SK-N-SH (cell line): Measurements from ENCODE around the gene OR7G3. TPM values are rescaled to one million over a fixed set of nuclear protein-coding genes. Genes with fewer than 3 reads are reported as not detected.

Experiments used
- CTCF ChIA-PET: fragments of 300-600, 350-600 bp; formaldehyde crosslinking; extraction: SDS; loops from one replicate; lab custom pipeline; 2021; lab: Yijun Ruan, JAX
- POLR2A ChIA-PET: fragments of 350-600 bp; sonication (Branson Sonifier 250); formaldehyde crosslinking; extraction: SDS; loops from one replicate; lab custom pipeline; 2020; ENCODE audit warnings: antibody characterized with exemption, inconsistent platforms; lab: Yijun Ruan, JAX
- DNase-seq: peaks from one replicate; pipeline ENCODE4 v3.0.0; 2012
- H2AFZ ChIP-seq: fragments of 200-600 bp; sonication (generic); 2 replicates; pipeline ENCODE4 v1.8.1; 2016; ENCODE audit warnings: antibody characterized with exemption, mild to moderate bottlenecking, low read depth
- H3F3A ChIP-seq: fragments of 200-600 bp; sonication (generic); replicated peaks from 2 replicates; pipeline ENCODE3; 2016; ENCODE audit warnings: antibody characterized with exemption, mild to moderate bottlenecking; ENCODE audit not compliant: insufficient read depth
- H3K27ac ChIP-seq, 2 experiments: fragments of 200-500 bp in 1 of 2; fragments of 200-600 bp in 1 of 2; sonication (Bioruptor generic) in 1 of 2; sonication (generic), shearing (Covaris generic) in 1 of 2; 2 replicates each; pipeline versions ENCODE4 v1.5.1 to v1.6.1; 2014 to 2016; ENCODE audit warnings: low read depth in 2 of 2, inconsistent platforms in 1 of 2, low read length in 1 of 2, mild to moderate bottlenecking in 1 of 2, mixed read lengths in 1 of 2
- H3K27me3 ChIP-seq: fragments of 200-600 bp; sonication (generic), shearing (Covaris generic); 2 replicates; pipeline ENCODE4 v1.6.1; 2016; ENCODE audit warnings: mixed run types; ENCODE audit not compliant: insufficient read depth
- H3K36me3 ChIP-seq, 2 experiments: fragments of 200-500 bp in 1 of 2; fragments of 200-600 bp in 1 of 2; sonication (Bioruptor generic) in 1 of 2; sonication (generic) in 1 of 2; replicated peaks in 1 of 2; 2 replicates each; pipeline versions ENCODE3 to v1.5.1; 2014 to 2016; ENCODE audit warnings: low read length in 1 of 2, mild to moderate bottlenecking in 1 of 2; ENCODE audit not compliant: insufficient read depth in 2 of 2, control insufficient read depth in 1 of 2
- H3K4me1 ChIP-seq, 2 experiments: fragments of 200-500 bp in 1 of 2; fragments of 200-600 bp in 1 of 2; sonication (Bioruptor generic) in 1 of 2; sonication (generic), shearing (Covaris generic) in 1 of 2; 2 replicates each; pipeline versions ENCODE4 v1.5.1 to v1.6.1; 2014 to 2016; ENCODE audit warnings: low read depth in 1 of 2, low read length in 1 of 2, mixed run types in 1 of 2; ENCODE audit not compliant: insufficient read depth in 2 of 2, control insufficient read depth in 1 of 2
- H3K4me2 ChIP-seq: fragments of 200-600 bp; sonication (generic), shearing (Covaris generic); 2 replicates; pipeline ENCODE4 v1.6.1; 2017; ENCODE audit warnings: mixed run types
- H3K4me3 ChIP-seq, 2 experiments: fragments of 200-500 bp in 1 of 2; fragments of 200-600 bp in 1 of 2; sonication (Bioruptor generic) in 1 of 2; sonication (generic), shearing (Covaris generic) in 1 of 2; 2 replicates each; pipeline versions ENCODE4 v1.5.1 to v1.8.1; 2014 to 2016; ENCODE audit warnings: low read depth in 2 of 2, inconsistent platforms in 1 of 2, low read length in 1 of 2, mild to moderate bottlenecking in 1 of 2, mixed read lengths in 1 of 2, moderate library complexity in 1 of 2
- H3K79me2 ChIP-seq: fragments of 200-600 bp; sonication (generic); 2 replicates; pipeline ENCODE4 v1.8.1; 2017; ENCODE audit warnings: mild to moderate bottlenecking; ENCODE audit not compliant: insufficient read depth
- H3K9ac ChIP-seq: fragments of 200-600 bp; sonication (generic); 2 replicates; pipeline ENCODE4 v1.6.1; 2017; ENCODE audit warnings: mixed run types
- H3K9me2 ChIP-seq: fragments of 200-600 bp; sonication (generic); 2 replicates; pipeline ENCODE4 v1.6.1; 2017; ENCODE audit warnings: mixed run types
- H3K9me3 ChIP-seq: fragments of 200-600 bp; sonication (generic); 2 replicates; pipeline ENCODE4 v1.6.1; 2017; ENCODE audit warnings: mixed run types, mild to moderate bottlenecking, moderate library complexity
- H4K20me1 ChIP-seq: fragments of 200-600 bp; sonication (generic); 2 replicates; pipeline ENCODE4 v1.6.1; 2017; ENCODE audit warnings: mild to moderate bottlenecking, mixed run types; ENCODE audit not compliant: insufficient read depth
- ELF1 ChIP-seq: IDR thresholded peaks from 2 replicates; pipeline ENCODE4 v1.4.0; 2012
- EP300 ChIP-seq, 2 experiments: IDR thresholded peaks; 2 replicates each; pipeline versions ENCODE4 v1.4.0 to v1.6.1; 2012; ENCODE audit warnings: borderline replicate concordance in 1 of 2, low read depth in 1 of 2, low read length in 1 of 2
- EZH2phosphoT487 ChIP-seq: fragments of 200-600 bp; sonication (generic); IDR thresholded peaks from 2 replicates; pipeline ENCODE4 v1.6.1; 2017; ENCODE audit warnings: low read depth, mixed run types, mild to moderate bottlenecking, antibody characterized with exemption, moderate library complexity, borderline replicate concordance
- GATA2 ChIP-seq: sonication (generic); formaldehyde crosslinking; IDR thresholded peaks from 2 replicates; pipeline ENCODE4 v1.5.0; 2020; ENCODE audit warnings: mild to moderate bottlenecking, missing genetic modification reagents
- JUND ChIP-seq: IDR thresholded peaks from 2 replicates; pipeline ENCODE4 v1.4.0; 2012
- MEF2A ChIP-seq: IDR thresholded peaks from 2 replicates; pipeline ENCODE4 v1.4.0; 2012; ENCODE audit warnings: low read depth, borderline replicate concordance
- MXI1 ChIP-seq: IDR thresholded peaks from 2 replicates; pipeline ENCODE4 v1.6.1; 2012; ENCODE audit warnings: mild to moderate bottlenecking, low read depth, low read length, improper control_type of control experiment
- NFIC ChIP-seq: IDR thresholded peaks from 2 replicates; pipeline ENCODE4 v1.4.0; 2012; ENCODE audit warnings: borderline replicate concordance
- RCOR1 ChIP-seq: fragments of 150-350 bp; IDR thresholded peaks from 2 replicates; pipeline ENCODE4 v1.6.1; 2017; ENCODE audit warnings: antibody characterized with exemption, low read length
- RXRA ChIP-seq: IDR thresholded peaks from 2 replicates; pipeline ENCODE4 v1.4.0; 2012; ENCODE audit warnings: low read depth, mild to moderate bottlenecking, borderline replicate concordance
- SIN3A ChIP-seq: IDR thresholded peaks from 2 replicates; pipeline ENCODE4 v1.6.1; 2012; ENCODE audit warnings: low read depth, mild to moderate bottlenecking, low read length, moderate library complexity, borderline replicate concordance
- SMC3 ChIP-seq: IDR thresholded peaks from 2 replicates; pipeline ENCODE4 v1.6.1; 2012; ENCODE audit warnings: low read depth, low read length, improper control_type of control experiment
- TAF1 ChIP-seq: IDR thresholded peaks from 2 replicates; pipeline ENCODE4 v1.6.1; 2012; ENCODE audit warnings: low read depth, mild to moderate bottlenecking, low read length, moderate library complexity, borderline replicate concordance
- TCF12 ChIP-seq: IDR thresholded peaks from 2 replicates; pipeline ENCODE4 v1.4.0; 2012
- WGBS: methylation state at CpG from one replicate; pipeline ENCODE4 v1.1.6; 2017; ENCODE audit warnings: low lambda C conversion rate; 5-methylcytosine and 5-hydroxymethylcytosine counted together
- polyA plus RNA-seq, 3 experiments: library from polyadenylated mRNA; depleted of rRNA; stranded (reverse); fragments of >200 nt; gene quantifications; 2 replicates each; pipeline ENCODE4 v1.2.3, GENCODE V29; 2012
- TF ChIP-seq, protein P1 (sequence below): fragments of 200-600 bp; sonication (generic); IDR thresholded peaks from 2 replicates; pipeline ENCODE4 v1.6.1; 2017; ENCODE audit warnings: antibody characterized with exemption, mild to moderate bottlenecking, moderate library complexity
- TF ChIP-seq, protein P2 (sequence below): IDR thresholded peaks from 2 replicates; pipeline ENCODE4 v1.4.0; 2012; ENCODE audit warnings: low read depth
- TF ChIP-seq, protein P3 (sequence below): IDR thresholded peaks from 2 replicates; pipeline ENCODE4; 2012
- TF ChIP-seq, protein P4 (sequence below): fragments of 150-350 bp; IDR thresholded peaks from 2 replicates; pipeline ENCODE4 v1.6.1; 2016; ENCODE audit warnings: mild to moderate bottlenecking, low read depth, low read length
- TF ChIP-seq, protein P5 (sequence below): IDR thresholded peaks from 2 replicates; pipeline ENCODE4 v1.6.1; 2012; ENCODE audit warnings: mild to moderate bottlenecking, low read depth, low read length, moderate library complexity
- TF ChIP-seq, protein P6 (sequence below): IDR thresholded peaks from 2 replicates; pipeline ENCODE4 v1.4.0; 2012; ENCODE audit warnings: low read depth, borderline replicate concordance

OR7G3 gene
- polyA plus RNA-seq, 1 of the 3 experiments (the other 2 are of a cell fraction): not detected

DNA sequence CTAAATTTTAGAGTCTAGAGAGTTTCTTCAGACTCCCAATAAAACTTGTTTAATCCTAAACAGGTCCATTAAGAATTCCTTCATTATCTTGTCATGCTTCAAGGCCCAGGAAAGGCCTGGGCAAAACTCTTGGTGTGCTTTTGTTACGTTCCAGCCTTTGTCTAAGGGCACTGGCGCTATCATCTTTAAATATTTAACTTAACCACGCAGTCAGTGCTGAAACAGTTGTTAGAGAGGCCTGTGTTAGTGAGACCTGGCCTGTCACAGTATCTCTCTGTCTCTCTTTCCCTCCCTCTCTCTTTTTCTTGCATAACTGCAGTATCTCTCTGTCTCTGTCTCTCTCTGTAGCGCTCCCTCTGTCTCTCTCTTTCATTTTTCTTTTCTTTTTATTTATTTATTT lies 48.1 kb downstream of the OR7G3 start:
- no peak overlapping the region for H2AFZ ChIP-seq
- peaks cover 10% of the 10 kb centered on the region for H3F3A ChIP-seq
- WGBS: 56% methylated on average over 4 of the region's 4 CpGs
- DNase-seq: no peak
- POLR2A ChIA-PET: no interaction called here
- H3K4me1 ChIP-seq: peaks cover 0 to 9% of the 10 kb centered on the region in 2 experiments; a peak in 2 of 4 replicates
- no peak overlapping the region for H3K4me2 ChIP-seq
- H4K20me1 ChIP-seq: no peaks in the 10 kb centered on the region
- CTCF ChIA-PET: no interaction called here
- no peaks in the 10 kb centered on the region for H3K79me2 ChIP-seq
- H3K9me2 ChIP-seq: no peaks in the 10 kb centered on the region
- no peak for TF ChIP-seq TAF1
- no peak for TF ChIP-seq GATA2
- no peak for TF ChIP-seq JUND
- TF ChIP-seq, protein P1, sequence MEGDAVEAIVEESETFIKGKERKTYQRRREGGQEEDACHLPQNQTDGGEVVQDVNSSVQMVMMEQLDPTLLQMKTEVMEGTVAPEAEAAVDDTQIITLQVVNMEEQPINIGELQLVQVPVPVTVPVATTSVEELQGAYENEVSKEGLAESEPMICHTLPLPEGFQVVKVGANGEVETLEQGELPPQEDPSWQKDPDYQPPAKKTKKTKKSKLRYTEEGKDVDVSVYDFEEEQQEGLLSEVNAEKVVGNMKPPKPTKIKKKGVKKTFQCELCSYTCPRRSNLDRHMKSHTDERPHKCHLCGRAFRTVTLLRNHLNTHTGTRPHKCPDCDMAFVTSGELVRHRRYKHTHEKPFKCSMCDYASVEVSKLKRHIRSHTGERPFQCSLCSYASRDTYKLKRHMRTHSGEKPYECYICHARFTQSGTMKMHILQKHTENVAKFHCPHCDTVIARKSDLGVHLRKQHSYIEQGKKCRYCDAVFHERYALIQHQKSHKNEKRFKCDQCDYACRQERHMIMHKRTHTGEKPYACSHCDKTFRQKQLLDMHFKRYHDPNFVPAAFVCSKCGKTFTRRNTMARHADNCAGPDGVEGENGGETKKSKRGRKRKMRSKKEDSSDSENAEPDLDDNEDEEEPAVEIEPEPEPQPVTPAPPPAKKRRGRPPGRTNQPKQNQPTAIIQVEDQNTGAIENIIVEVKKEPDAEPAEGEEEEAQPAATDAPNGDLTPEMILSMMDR: no peak
- TF ChIP-seq MEF2A: no peak
- TF ChIP-seq, protein P2, sequence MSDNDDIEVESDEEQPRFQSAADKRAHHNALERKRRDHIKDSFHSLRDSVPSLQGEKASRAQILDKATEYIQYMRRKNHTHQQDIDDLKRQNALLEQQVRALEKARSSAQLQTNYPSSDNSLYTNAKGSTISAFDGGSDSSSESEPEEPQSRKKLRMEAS: no peak
- no peak for TF ChIP-seq ELF1
- no peak for TF ChIP-seq SIN3A
- no peak for TF ChIP-seq RCOR1
- TF ChIP-seq, protein P3, sequence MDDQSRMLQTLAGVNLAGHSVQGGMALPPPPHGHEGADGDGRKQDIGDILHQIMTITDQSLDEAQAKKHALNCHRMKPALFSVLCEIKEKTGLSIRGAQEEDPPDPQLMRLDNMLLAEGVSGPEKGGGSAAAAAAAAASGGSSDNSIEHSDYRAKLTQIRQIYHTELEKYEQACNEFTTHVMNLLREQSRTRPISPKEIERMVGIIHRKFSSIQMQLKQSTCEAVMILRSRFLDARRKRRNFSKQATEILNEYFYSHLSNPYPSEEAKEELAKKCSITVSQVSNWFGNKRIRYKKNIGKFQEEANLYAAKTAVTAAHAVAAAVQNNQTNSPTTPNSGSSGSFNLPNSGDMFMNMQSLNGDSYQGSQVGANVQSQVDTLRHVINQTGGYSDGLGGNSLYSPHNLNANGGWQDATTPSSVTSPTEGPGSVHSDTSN: no peak
- no peak for TF ChIP-seq TCF12
- TF ChIP-seq MXI1: no peak
- TF ChIP-seq NFIC: no peak
- TF ChIP-seq, protein P4, sequence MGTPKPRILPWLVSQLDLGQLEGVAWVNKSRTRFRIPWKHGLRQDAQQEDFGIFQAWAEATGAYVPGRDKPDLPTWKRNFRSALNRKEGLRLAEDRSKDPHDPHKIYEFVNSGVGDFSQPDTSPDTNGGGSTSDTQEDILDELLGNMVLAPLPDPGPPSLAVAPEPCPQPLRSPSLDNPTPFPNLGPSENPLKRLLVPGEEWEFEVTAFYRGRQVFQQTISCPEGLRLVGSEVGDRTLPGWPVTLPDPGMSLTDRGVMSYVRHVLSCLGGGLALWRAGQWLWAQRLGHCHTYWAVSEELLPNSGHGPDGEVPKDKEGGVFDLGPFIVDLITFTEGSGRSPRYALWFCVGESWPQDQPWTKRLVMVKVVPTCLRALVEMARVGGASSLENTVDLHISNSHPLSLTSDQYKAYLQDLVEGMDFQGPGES: no peak
- TF ChIP-seq EZH2phosphoT487: no peak
- TF ChIP-seq, protein P5, sequence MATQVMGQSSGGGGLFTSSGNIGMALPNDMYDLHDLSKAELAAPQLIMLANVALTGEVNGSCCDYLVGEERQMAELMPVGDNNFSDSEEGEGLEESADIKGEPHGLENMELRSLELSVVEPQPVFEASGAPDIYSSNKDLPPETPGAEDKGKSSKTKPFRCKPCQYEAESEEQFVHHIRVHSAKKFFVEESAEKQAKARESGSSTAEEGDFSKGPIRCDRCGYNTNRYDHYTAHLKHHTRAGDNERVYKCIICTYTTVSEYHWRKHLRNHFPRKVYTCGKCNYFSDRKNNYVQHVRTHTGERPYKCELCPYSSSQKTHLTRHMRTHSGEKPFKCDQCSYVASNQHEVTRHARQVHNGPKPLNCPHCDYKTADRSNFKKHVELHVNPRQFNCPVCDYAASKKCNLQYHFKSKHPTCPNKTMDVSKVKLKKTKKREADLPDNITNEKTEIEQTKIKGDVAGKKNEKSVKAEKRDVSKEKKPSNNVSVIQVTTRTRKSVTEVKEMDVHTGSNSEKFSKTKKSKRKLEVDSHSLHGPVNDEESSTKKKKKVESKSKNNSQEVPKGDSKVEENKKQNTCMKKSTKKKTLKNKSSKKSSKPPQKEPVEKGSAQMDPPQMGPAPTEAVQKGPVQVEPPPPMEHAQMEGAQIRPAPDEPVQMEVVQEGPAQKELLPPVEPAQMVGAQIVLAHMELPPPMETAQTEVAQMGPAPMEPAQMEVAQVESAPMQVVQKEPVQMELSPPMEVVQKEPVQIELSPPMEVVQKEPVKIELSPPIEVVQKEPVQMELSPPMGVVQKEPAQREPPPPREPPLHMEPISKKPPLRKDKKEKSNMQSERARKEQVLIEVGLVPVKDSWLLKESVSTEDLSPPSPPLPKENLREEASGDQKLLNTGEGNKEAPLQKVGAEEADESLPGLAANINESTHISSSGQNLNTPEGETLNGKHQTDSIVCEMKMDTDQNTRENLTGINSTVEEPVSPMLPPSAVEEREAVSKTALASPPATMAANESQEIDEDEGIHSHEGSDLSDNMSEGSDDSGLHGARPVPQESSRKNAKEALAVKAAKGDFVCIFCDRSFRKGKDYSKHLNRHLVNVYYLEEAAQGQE: no peak
- TF ChIP-seq RXRA: no peak
- TF ChIP-seq EP300 (IDR thresholded peaks at IDR 0.05; ENCODE audit: borderline replicate concordance in 1 of 2, low read depth in 1 of 2, low read length in 1 of 2): no peak
- no peak for TF ChIP-seq SMC3
- TF ChIP-seq, protein P6, sequence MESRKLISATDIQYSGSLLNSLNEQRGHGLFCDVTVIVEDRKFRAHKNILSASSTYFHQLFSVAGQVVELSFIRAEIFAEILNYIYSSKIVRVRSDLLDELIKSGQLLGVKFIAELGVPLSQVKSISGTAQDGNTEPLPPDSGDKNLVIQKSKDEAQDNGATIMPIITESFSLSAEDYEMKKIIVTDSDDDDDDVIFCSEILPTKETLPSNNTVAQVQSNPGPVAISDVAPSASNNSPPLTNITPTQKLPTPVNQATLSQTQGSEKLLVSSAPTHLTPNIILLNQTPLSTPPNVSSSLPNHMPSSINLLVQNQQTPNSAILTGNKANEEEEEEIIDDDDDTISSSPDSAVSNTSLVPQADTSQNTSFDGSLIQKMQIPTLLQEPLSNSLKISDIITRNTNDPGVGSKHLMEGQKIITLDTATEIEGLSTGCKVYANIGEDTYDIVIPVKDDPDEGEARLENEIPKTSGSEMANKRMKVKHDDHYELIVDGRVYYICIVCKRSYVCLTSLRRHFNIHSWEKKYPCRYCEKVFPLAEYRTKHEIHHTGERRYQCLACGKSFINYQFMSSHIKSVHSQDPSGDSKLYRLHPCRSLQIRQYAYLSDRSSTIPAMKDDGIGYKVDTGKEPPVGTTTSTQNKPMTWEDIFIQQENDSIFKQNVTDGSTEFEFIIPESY: no peak
- H3K27ac ChIP-seq: no peak overlapping the region
- H3K4me3 ChIP-seq: no peak overlapping the region
- peaks cover 4% of the 10 kb centered on the region; the same call in 1 of the 2 replicates for H3K27me3 ChIP-seq
- H3K36me3 ChIP-seq: no peaks in the 10 kb centered on the region
- H3K9me3 ChIP-seq: no peaks in the 10 kb centered on the region
- no peak overlapping the region for H3K9ac ChIP-seq
